AG09319 (cell line): ENCODE measurements around the gene DIAPH1.
A peak's percentile ranks its signal among the peaks of the same experiment; 100 is the strongest.

Experiments
- DNase-seq: peaks from one replicate; pipeline ENCODE4 v3.0.0-alpha.2; 2010; ENCODE audit warnings: low read depth; ENCODE audit errors: extremely low read depth
- TF ChIP-seq, protein P1 (sequence below): IDR thresholded peaks from 2 replicates; pipeline ENCODE4 v1.5.1; 2011; ENCODE audit warnings: low read depth, mild to moderate bottlenecking, inconsistent platforms, low read length, moderate library complexity

Gene DIAPH1

DNA sequence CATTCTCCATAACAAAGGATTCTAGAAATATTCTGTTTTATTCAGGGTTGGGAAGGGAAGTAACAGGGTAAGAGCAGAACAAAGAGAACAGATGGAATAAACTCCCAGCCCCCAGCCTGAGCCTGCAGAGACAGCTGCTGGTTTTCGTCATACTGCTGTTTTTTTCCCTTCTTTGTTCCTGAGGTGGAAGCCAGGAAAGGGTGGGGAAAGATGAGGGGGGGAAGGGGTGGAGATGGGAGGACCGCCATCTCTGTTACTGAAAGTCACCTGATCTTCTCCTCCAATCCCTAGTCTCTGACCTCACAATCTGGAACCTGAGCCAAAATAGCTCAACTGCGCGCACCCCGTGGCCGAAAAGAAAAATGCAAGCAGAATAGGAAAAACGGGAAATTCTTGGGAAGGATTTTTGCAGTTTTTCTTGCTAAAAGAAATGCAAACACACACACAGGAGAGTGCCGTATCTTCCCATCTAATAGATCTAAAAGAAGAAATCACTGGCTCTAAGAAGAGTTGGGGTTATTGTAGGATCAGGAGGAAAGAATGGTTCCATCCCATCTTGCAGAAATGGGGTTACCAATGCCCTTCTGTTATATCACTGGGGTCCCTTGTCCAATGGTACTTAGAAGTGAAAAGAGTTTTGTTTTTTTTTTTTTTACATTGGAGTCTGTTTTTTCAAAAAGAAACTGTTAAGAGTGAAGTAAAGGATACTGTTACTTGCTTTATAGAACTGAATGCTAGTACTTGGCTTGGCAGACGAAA lies 57.9 kb downstream of the DIAPH1 start:
- peak; percentile 97 for DNase-seq
- TF ChIP-seq, protein P1, sequence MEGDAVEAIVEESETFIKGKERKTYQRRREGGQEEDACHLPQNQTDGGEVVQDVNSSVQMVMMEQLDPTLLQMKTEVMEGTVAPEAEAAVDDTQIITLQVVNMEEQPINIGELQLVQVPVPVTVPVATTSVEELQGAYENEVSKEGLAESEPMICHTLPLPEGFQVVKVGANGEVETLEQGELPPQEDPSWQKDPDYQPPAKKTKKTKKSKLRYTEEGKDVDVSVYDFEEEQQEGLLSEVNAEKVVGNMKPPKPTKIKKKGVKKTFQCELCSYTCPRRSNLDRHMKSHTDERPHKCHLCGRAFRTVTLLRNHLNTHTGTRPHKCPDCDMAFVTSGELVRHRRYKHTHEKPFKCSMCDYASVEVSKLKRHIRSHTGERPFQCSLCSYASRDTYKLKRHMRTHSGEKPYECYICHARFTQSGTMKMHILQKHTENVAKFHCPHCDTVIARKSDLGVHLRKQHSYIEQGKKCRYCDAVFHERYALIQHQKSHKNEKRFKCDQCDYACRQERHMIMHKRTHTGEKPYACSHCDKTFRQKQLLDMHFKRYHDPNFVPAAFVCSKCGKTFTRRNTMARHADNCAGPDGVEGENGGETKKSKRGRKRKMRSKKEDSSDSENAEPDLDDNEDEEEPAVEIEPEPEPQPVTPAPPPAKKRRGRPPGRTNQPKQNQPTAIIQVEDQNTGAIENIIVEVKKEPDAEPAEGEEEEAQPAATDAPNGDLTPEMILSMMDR: peak; percentile 91

DNA sequence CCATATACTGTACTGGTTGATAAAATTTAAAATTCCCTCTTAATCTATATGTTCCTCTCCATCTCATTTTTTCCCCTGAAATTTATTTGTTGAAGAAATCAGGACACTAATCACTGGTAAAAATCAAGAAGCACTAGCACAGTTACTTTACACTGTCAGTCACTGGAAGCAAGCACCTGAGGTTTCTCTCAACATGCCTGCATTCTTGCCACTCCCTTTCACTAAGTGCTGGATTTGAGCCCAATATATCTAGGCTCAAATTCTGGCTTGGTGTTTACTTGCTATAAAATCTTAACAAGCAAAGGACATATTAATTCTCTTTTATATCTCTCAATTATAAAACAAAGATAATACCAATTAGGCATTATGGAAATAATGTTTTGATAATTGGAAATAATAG lies 58.6 kb downstream of the DIAPH1 start:
- DNase-seq: no peak

DNA sequence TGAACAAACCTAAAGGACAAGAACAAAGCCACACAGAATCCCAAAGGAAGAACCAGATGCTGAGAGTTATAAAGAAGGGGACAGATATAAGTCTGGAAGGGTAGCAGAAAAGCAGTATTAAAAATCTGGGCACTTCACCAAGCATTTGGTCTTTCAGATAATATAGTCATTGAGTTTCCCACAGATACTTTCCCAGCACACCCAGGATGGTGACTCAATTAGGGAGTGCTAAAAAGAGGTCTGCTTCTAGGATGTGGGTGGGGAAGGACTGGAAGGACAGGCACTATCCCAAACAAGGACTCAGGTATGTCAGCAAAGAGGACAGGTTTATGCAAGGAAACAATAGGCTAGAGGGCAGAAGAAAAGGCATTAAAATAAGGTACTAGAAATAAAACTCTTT lies 59.3 kb downstream of the DIAPH1 start:
- no peak for DNase-seq

More for the DNA sequence above, 58.6 kb downstream of the DIAPH1 start:
- TF ChIP-seq, protein P1: no peak

DNA sequence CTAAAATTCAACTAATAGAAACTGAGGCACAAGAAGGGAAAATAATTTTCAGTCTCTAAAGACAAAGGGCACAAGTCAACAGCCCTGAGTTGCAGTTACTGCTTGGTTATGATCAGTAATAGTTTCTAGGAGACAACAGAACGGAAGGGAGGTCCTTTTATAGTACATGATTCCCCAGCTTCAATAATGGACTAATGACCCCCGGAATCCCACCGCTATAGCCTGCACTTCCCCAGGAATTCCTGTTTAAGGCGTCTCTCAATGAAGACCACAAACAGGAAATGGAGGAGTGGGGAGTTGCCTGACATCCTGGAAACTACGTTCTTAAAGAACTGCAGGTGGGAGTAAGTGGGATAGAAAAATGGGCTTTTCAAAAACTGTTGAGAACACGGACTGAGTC lies 60.6 kb downstream of the DIAPH1 start:
- DNase-seq: no peak
- TF ChIP-seq, protein P1: no peak

More for the DNA sequence above, 59.3 kb downstream of the DIAPH1 start:
- TF ChIP-seq, protein P1: no peak

DNA sequence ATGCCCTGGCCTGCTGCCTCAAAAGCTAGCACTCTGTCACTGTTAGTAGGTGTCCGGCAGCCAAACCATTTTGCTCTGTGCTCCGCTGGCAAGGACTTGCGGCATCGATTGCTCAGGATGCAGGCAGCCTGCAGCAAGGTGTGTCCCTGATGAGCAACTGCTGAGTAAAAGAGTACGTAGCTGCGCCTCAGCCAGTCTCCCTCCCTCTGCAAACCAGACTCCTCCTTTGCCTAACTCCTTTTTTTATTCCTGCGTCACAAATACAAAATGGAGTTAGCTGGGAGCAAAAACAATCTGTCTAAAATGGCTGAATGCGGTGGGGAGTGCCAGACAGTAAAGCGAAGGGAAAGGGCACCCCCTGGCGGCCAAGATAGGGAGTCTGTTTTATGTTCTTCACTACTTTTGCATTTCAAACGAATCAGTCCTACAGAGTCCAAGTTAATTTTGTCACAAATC lies 61.1 kb downstream of the DIAPH1 start:
- peak; percentile 99 for DNase-seq
- TF ChIP-seq, protein P1: peak; percentile 68

DNA sequence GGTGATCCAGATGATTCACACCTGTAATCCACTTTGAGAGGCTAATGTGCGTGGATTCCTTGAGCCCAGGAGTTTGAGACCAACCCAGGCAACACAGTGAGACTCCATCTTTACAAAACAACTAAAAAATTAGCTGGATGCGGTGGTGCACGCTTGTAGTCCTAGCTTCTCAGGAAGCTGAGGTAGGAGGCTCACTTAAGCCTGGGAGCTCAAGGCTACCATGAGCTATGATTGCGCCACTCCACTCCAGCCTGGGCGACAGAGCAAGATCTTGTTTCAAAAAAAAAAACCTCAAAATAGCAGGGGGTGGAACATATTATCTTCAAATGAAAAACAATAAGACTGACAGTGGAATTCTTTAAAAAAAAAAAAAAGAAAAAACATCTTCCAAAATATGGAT lies 70.9 kb downstream of the DIAPH1 start:
- DNase-seq: no peak
- TF ChIP-seq, protein P1: no peak

DNA sequence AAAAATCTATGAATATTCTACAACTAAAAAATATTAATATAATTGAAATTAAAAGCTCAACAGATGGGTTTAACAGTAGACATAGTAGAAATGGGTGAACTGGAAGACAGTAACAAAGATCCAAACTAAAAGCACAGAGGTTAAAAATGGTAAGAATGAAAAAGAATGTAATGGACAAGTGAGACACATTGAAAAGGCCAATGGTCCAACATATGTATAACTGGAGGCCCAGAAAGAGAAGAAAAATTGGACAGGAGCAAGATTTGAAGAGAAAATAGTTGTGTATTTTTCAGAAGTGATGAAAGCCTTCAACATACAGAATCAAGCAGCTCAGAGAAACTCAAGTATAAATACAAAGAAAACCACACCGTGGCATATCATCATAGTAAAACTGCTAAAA lies 71.3 kb downstream of the DIAPH1 start:
- DNase-seq: no peak
- TF ChIP-seq, protein P1: no peak
